Smooth muscle cell (in vitro differentiated cells): ENCODE data around the gene AKR1C2. TPM values are rescaled to one million over a fixed set of nuclear protein-coding genes. Genes with fewer than 3 reads are reported as not detected.

Source experiments
- DNase-seq: peaks from one replicate; lab custom pipeline; 2025; ENCODE audit not compliant: unreplicated experiment; lab: John Stamatoyannopoulos, UW
- H2AFZ ChIP-seq: fragments of 200-600 bp; sonication (generic); 2 replicates; pipeline ENCODE4 v1.6.0; 2016; ENCODE audit warnings: antibody characterized with exemption, low read depth, mild to moderate bottlenecking
- H3F3A ChIP-seq: fragments of 200-600 bp; sonication (generic); 2 replicates; pipeline ENCODE4 v1.6.0; 2017; ENCODE audit warnings: antibody characterized with exemption, low read depth
- H3K27ac ChIP-seq: fragments of 200-600 bp; sonication (generic); 2 replicates; pipeline ENCODE4 v1.5.1; 2016; ENCODE audit warnings: low read depth, mild to moderate bottlenecking
- H3K27me3 ChIP-seq: fragments of 200-600 bp; sonication (generic); 2 replicates; pipeline ENCODE4 v1.6.1; 2016; ENCODE audit warnings: low read depth, mild to moderate bottlenecking
- H3K36me3 ChIP-seq: fragments of 200-600 bp; sonication (generic); 2 replicates; pipeline ENCODE4 v1.5.1; 2016; ENCODE audit warnings: low read depth
- H3K4me1 ChIP-seq: fragments of 200-600 bp; sonication (generic); 2 replicates; pipeline ENCODE4 v1.5.1; 2016; ENCODE audit warnings: low read depth
- H3K4me2 ChIP-seq: fragments of 200-600 bp; sonication (generic); 2 replicates; pipeline ENCODE4 v1.6.0; 2016; ENCODE audit warnings: mild to moderate bottlenecking
- H3K4me3 ChIP-seq: fragments of 200-600 bp; sonication (generic); 2 replicates; pipeline ENCODE4 v1.5.1; 2016; ENCODE audit warnings: mild to moderate bottlenecking
- H3K79me2 ChIP-seq: fragments of 200-600 bp; sonication (generic); 2 replicates; pipeline ENCODE4 v1.6.0; 2016; ENCODE audit warnings: low read depth, mild to moderate bottlenecking
- H3K9ac ChIP-seq: fragments of 200-600 bp; sonication (generic); 2 replicates; pipeline ENCODE4 v1.6.0; 2016; ENCODE audit warnings: low read depth
- H3K9me3 ChIP-seq: fragments of 200-600 bp; sonication (generic); replicated peaks from 2 replicates; pipeline ENCODE4 v1.5.1; 2016; ENCODE audit warnings: low read depth
- H4K20me1 ChIP-seq: fragments of 200-600 bp; sonication (generic); 2 replicates; pipeline ENCODE4 v1.6.0; 2016; ENCODE audit warnings: low read depth
- CTCF ChIP-seq: fragments of 200-600 bp; sonication (generic); IDR thresholded peaks from 2 replicates; pipeline ENCODE4 v1.5.1; 2017; ENCODE audit warnings: borderline replicate concordance, mild to moderate bottlenecking, antibody characterized with exemption; ENCODE audit not compliant: insufficient read depth, poor library complexity, severe bottlenecking
- WGBS: methylation state at CpG from one replicate; pipeline ENCODE4 v1.1.7; 2016; ENCODE audit warnings: low lambda C conversion rate; 5-methylcytosine and 5-hydroxymethylcytosine counted together
- polyA plus RNA-seq: library from polyadenylated mRNA; unstranded; fragments of >200 nt; fragmentation: Nextera tagmentation; extraction: Ambion mirVana; gene quantifications from 2 replicates; pipeline ENCODE4 v1.2.1, GENCODE V29; 2016
- total RNA-seq: library from RNA; depleted of rRNA; stranded (reverse); fragments of >200 nt; gene quantifications from 2 replicates; pipeline ENCODE4 v1.2.3, GENCODE V29; 2014

Gene AKR1C2
- total and polyA plus RNA-seq, 2 experiments from 2014 or later = 6.6 to 19.6 TPM

GRCh38 chr10:5045095-5045494 lies 41.4 kb upstream of the AKR1C2 start:
- no peak for DNase-seq
- Histone ChIP-seq H3K4me1 (no peaks in the 10 kb centered on the region), H3K9ac (no peak overlapping the region), H2AFZ (no peak overlapping the region), H3K79me2 (no peaks in the 10 kb centered on the region), H4K20me1 (no peaks in the 10 kb centered on the region), H3K9me3 (no peaks in the 10 kb centered on the region), H3F3A (peaks cover 16% of the 10 kb centered on the region), H3K27ac (no peak overlapping the region), H3K36me3 (no peaks in the 10 kb centered on the region), H3K27me3 (no peaks in the 10 kb centered on the region), H3K4me3 (no peak overlapping the region), H3K4me2 (no peak overlapping the region)
- 59% methylated on average over 9 of the region's 9 CpGs for WGBS
- no peak for TF ChIP-seq CTCF

- no peak for DNase-seq
- no peak overlapping the region for H3K4me3 ChIP-seq
- peaks cover 16% of the 10 kb centered on the region for H3F3A ChIP-seq
- TF ChIP-seq CTCF = no peak
- 100% methylated on average over 1 of the region's 1 CpG for WGBS
- no peaks in the 10 kb centered on the region for H4K20me1 ChIP-seq
- no peak overlapping the region for H3K27ac ChIP-seq
- H3K79me2 ChIP-seq = no peaks in the 10 kb centered on the region
- H3K4me2 ChIP-seq = no peak overlapping the region
- no peak overlapping the region for H2AFZ ChIP-seq
- no peaks in the 10 kb centered on the region for H3K27me3 ChIP-seq
- H3K36me3 ChIP-seq = no peaks in the 10 kb centered on the region
- no peaks in the 10 kb centered on the region for H3K9me3 ChIP-seq
- H3K9ac ChIP-seq = no peak overlapping the region
- no peaks in the 10 kb centered on the region for H3K4me1 ChIP-seq
Measured at GRCh38 chr10:5043716-5044115, 40.1 kb upstream of the AKR1C2 start.

GRCh38 chr10:5042922-5043321 lies 39.3 kb upstream of the AKR1C2 start:
- 81% methylated on average over 4 of the region's 4 CpGs for WGBS
- no peaks in the 10 kb centered on the region for H3K27me3 ChIP-seq
- no peak overlapping the region for H2AFZ ChIP-seq
- no peaks in the 10 kb centered on the region for H3K36me3 ChIP-seq
- no peaks in the 10 kb centered on the region for H3K9me3 ChIP-seq
- H3K4me2 ChIP-seq = no peak overlapping the region
- no peaks in the 10 kb centered on the region for H3K79me2 ChIP-seq
- H3K4me3 ChIP-seq = no peak overlapping the region
- no peak overlapping the region for H3K27ac ChIP-seq
- no peak overlapping the region for H3K9ac ChIP-seq
- no peak for DNase-seq
- H3F3A ChIP-seq = peaks cover 16% of the 10 kb centered on the region
- no peaks in the 10 kb centered on the region for H4K20me1 ChIP-seq
- no peaks in the 10 kb centered on the region for H3K4me1 ChIP-seq
- no peak for TF ChIP-seq CTCF

- no peaks in the 10 kb centered on the region for H3K79me2 ChIP-seq
- H3K36me3 ChIP-seq = no peaks in the 10 kb centered on the region
- no peaks in the 10 kb centered on the region for H3K27me3 ChIP-seq
- DNase-seq = no peak
- H3K4me2 ChIP-seq = peak overlapping the region; percentile 17
- no peaks in the 10 kb centered on the region for H3K4me1 ChIP-seq
- peaks cover 16% of the 10 kb centered on the region for H3F3A ChIP-seq
- no peak for TF ChIP-seq CTCF
- H4K20me1 ChIP-seq = no peaks in the 10 kb centered on the region
- H3K4me3 ChIP-seq = no peak overlapping the region
- H3K27ac ChIP-seq = no peak overlapping the region
- H2AFZ ChIP-seq = no peak overlapping the region
- WGBS = 86% methylated on average over 9 of the region's 9 CpGs
- no peaks in the 10 kb centered on the region for H3K9me3 ChIP-seq
- no peak overlapping the region for H3K9ac ChIP-seq
Measured at GRCh38 chr10:5041471-5042023, 37.9 kb upstream of the AKR1C2 start.
